ENCODE data around the gene CDS2.

CDS2 gene

DNA sequence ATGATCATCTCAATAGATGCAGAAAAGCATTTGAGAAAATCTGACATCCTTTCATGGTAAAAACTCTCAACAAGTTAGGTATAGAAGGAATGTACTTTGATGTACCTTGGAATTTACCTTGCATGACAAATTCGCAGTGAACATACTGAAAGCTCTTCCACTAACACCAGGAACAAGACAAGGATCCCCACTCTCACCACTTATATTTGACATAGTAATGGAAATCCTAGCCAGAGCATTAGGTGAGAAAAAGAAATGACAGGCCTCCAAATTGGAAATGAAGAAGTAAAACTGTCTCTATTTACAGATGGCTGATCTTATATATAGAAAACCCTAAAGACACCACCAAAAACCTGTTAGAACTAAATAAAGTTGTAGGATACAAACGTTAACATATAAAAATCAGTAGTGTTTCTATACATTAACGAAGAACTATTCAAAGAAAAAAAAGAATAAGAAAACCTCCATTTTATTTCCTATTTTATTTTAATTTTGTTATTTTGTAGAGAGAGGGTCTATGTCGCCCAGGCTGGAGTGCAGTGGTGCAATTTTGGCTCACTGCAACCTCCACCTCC, 34.0 kb upstream of the CDS2 start (continued):
- TF ChIP-seq TSHZ1 (tag by site-specific recombination; IDR thresholded peaks at IDR 0.05; ENCODE audit: borderline replicate concordance) (no peak), ZNF274 (IDR thresholded peaks at IDR 0.05; ENCODE audit: low read length) (no peak), ZNF274 (tag by site-specific recombination; IDR thresholded peaks at IDR 0.05; ENCODE audit: borderline replicate concordance) (no peak), KLF10 (tag by site-specific recombination; IDR thresholded peaks at IDR 0.05) (no peak), GLI4 (tag by site-specific recombination; IDR thresholded peaks at IDR 0.05) (no peak), ZSCAN18 (tag by site-specific recombination; IDR thresholded peaks at IDR 0.05) (no peak), YY2 (tag by site-specific recombination; IDR thresholded peaks at IDR 0.05) (no peak), ZNF132 (tag by site-specific recombination; IDR thresholded peaks at IDR 0.05; ENCODE audit: borderline replicate concordance) (no peak), OVOL3 (tag by site-specific recombination; IDR thresholded peaks at IDR 0.05) (no peak), KLF16 (tag by site-specific recombination; IDR thresholded peaks at IDR 0.05) (no peak)
- TF ChIP-seq, protein P1, sequence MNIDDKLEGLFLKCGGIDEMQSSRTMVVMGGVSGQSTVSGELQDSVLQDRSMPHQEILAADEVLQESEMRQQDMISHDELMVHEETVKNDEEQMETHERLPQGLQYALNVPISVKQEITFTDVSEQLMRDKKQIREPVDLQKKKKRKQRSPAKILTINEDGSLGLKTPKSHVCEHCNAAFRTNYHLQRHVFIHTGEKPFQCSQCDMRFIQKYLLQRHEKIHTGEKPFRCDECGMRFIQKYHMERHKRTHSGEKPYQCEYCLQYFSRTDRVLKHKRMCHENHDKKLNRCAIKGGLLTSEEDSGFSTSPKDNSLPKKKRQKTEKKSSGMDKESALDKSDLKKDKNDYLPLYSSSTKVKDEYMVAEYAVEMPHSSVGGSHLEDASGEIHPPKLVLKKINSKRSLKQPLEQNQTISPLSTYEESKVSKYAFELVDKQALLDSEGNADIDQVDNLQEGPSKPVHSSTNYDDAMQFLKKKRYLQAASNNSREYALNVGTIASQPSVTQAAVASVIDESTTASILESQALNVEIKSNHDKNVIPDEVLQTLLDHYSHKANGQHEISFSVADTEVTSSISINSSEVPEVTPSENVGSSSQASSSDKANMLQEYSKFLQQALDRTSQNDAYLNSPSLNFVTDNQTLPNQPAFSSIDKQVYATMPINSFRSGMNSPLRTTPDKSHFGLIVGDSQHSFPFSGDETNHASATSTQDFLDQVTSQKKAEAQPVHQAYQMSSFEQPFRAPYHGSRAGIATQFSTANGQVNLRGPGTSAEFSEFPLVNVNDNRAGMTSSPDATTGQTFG (tag by site-specific recombination; IDR thresholded peaks at IDR 0.05; ENCODE audit: borderline replicate concordance): no peak

DNA sequence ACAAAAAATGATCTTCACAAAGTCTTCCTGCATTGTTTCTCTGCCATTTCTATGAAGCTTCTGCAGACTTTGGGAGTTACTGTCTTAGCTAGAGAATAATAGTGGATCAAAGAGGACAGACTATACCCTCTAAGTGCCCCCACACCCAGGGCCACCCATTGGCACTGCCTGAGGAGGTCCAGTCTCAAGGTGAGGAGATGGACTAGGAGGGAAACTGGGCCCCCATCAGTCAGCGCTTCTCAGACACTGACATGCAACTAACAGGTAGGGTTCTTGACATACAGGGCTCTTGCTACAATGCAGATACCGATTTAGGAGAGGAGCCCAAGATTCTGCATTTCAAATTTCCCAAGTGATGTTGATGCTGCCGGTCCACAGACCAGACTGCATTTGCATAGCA, 31.4 kb upstream of the CDS2 start:
- H3K4me1 ChIP-seq (ENCODE audit: control insufficient read depth, insufficient read depth, low read length): peaks cover 2% of the 10 kb centered on the region; the same call in 1 of the 2 replicates
- ChIA-PET CTCF (interaction anchor here (0.6 to 1.2 kb wide), 2 partner anchors 127 to 488 kb away, joined by 3 read pairs; no protein-coding TSS in a partner anchor), POLR2A (no interaction called here)
- TF ChIP-seq, protein P2, sequence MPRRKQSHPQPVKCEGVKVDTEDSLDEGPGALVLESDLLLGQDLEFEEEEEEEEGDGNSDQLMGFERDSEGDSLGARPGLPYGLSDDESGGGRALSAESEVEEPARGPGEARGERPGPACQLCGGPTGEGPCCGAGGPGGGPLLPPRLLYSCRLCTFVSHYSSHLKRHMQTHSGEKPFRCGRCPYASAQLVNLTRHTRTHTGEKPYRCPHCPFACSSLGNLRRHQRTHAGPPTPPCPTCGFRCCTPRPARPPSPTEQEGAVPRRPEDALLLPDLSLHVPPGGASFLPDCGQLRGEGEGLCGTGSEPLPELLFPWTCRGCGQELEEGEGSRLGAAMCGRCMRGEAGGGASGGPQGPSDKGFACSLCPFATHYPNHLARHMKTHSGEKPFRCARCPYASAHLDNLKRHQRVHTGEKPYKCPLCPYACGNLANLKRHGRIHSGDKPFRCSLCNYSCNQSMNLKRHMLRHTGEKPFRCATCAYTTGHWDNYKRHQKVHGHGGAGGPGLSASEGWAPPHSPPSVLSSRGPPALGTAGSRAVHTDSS (tag by site-specific recombination; IDR thresholded peaks at IDR 0.05): no peak
- TF ChIP-seq, protein P3, sequence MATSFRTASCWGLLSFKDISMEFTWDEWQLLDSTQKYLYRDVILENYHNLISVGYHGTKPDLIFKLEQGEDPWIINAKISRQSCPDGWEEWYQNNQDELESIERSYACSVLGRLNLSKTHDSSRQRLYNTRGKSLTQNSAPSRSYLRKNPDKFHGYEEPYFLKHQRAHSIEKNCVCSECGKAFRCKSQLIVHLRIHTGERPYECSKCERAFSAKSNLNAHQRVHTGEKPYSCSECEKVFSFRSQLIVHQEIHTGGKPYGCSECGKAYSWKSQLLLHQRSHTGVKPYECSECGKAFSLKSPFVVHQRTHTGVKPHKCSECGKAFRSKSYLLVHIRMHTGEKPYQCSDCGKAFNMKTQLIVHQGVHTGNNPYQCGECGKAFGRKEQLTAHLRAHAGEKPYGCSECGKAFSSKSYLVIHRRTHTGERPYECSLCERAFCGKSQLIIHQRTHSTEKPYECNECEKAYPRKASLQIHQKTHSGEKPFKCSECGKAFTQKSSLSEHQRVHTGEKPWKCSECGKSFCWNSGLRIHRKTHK (tag by site-specific recombination; IDR thresholded peaks at IDR 0.05): no peak
- TF ChIP-seq SP3 (tag by site-specific recombination; IDR thresholded peaks at IDR 0.05): no peak
- TF ChIP-seq GLI2 (tag by site-specific recombination; IDR thresholded peaks at IDR 0.05; ENCODE audit: borderline replicate concordance, low read depth): no peak
- TF ChIP-seq MZF1 (tag by site-specific recombination; IDR thresholded peaks at IDR 0.05; ENCODE audit: borderline replicate concordance): no peak
- TF ChIP-seq ZNF211 (tag by site-specific recombination; IDR thresholded peaks at IDR 0.05; ENCODE audit: low read depth): no peak
- no peak for TF ChIP-seq ZNF785 (tag by site-specific recombination; IDR thresholded peaks at IDR 0.05)
- no peak for TF ChIP-seq ZNF558 (tag by site-specific recombination; IDR thresholded peaks at IDR 0.05)
- no peak for TF ChIP-seq KLF8 (tag by site-specific recombination; IDR thresholded peaks at IDR 0.05)
- TF ChIP-seq ZXDB (tag by site-specific recombination; IDR thresholded peaks at IDR 0.05): no peak
- TF ChIP-seq ZNF639 (tag by site-specific recombination; IDR thresholded peaks at IDR 0.05): no peak
- TF ChIP-seq ZNF560 (tag by site-specific recombination; IDR thresholded peaks at IDR 0.05; ENCODE audit: borderline replicate concordance): no peak
- no peak for TF ChIP-seq ZBTB1 (tag by site-specific recombination; IDR thresholded peaks at IDR 0.05)
- H3K4me3 ChIP-seq (ENCODE audit: low read depth, low read length): no peak overlapping the region
- H3K9me3 ChIP-seq (ENCODE audit: control insufficient read depth, insufficient read depth, low read depth, low read length): no peaks in the 10 kb centered on the region
- no peak overlapping the region for H3K27ac ChIP-seq (ENCODE audit: extremely low read depth, low read depth, low read length)
- peaks cover 31 to 58% of the 10 kb centered on the region in 2 experiments for H3K36me3 ChIP-seq (ENCODE audit: control insufficient read depth in 2 of 2, insufficient read depth in 1 of 2, low read length in 2 of 2)

Measured in HEK293 (cell line).